Measurements from ENCODE around the gene SIN3B.

The SIN3B gene

DNA sequence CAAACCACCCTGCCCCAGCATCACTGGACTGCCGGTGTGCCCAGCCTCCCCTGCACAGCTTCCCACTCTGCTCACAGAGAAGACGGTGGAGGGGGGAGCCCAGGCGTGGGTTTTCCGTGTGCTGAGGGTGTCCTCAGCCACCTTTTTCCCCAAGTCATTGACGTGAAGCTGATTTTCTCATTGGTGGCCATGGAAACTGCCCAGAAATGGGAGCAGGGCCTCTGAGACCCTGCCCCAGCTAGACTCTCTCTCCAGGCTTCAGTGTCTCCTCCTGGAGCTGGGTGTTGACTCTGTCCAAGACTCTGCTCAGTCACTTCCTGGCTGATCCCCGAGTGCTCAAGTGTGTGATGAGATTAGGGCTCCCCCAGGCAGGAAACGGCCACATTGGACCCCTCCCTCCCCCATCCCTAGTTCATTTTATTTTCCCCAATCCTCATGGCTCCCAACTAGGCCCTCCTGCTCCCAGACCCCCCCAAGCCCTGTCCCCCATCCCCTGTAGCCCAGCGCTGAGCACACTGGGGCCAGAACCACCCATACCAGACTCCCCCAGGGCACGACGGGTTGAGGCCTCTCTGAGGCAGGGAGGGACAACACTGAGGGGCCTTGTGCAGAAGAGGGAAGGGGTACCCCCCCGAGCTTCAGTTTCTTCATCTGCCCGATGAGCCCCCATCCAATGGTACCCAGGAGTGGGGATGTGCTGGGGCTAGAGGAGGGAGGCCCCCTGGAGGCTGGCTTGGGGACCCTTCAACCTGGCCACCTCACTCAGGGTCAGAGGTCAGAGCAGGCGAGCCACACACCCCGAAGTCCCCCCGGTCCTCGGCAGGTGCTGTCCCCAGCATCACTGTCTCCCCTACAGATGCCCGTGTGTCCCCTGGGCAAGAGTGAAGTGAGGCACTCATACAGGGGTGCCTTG, 58.4 kb downstream of the SIN3B start:
- in situ Hi-C loops (cut with MboI; ENCODE audit: low sequenced_read_pairs) = no loop called here

DNA sequence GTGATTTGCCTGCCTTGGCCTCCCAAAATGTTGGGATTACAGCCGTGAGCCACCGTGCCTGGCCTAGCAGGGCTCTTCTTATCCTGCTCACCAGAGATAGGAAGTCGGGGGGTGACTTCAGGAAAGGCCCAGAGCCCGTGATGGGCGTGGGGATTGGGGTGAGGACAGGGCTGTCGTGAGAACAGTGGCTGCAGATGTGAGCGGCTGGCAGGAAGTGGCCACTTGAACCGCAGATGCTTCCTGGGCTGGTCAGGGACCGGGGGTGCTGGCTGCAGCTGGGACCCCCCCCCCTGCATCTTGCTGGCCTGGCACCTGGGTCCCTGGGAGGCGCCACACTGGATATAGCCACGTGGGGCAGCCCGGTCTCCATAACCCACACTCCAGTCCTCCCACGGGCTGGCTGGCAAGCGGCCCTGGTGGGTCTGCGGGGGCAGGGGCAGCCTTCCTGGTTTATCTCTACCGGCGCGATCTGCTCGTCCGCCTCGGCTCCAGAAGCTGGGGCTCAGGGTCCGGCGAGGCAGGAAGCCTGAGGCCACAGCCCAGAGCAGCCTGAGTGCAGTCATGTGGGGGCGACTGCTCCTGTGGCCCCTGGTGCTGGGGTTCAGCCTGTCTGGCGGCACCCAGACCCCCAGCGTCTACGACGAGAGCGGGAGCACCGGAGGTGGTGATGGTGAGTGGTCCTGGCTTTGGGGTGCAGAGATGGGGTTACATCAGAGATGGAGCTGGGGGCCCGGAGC, 59.6 kb downstream of the SIN3B start, which contains the start of gene F2RL3:
TSS of gene F2RL3 (plus strand) at position 371 of the 737 bp plus-strand sequence. CDS start at position 562, 191 bp downstream.
- in situ Hi-C loops (cut with MboI; ENCODE audit: low sequenced_read_pairs) = no loop called here

DNA sequence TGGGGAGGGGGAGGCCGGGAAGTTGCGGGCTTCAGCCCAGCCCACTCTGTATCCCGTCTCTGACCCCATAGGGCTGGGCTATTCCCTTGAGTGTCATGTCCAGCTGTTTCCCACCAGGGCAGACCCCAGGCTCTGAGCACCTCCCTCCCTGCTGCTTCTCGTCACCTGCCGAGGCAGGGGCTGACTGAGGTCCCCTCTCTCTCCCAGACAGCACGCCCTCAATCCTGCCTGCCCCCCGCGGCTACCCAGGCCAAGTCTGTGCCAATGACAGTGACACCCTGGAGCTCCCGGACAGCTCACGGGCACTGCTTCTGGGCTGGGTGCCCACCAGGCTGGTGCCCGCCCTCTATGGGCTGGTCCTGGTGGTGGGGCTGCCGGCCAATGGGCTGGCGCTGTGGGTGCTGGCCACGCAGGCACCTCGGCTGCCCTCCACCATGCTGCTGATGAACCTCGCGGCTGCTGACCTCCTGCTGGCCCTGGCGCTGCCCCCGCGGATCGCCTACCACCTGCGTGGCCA, 60.2 kb downstream of the SIN3B start:
- in situ Hi-C loops (cut with MboI; ENCODE audit: low sequenced_read_pairs) = no loop called here

DNA sequence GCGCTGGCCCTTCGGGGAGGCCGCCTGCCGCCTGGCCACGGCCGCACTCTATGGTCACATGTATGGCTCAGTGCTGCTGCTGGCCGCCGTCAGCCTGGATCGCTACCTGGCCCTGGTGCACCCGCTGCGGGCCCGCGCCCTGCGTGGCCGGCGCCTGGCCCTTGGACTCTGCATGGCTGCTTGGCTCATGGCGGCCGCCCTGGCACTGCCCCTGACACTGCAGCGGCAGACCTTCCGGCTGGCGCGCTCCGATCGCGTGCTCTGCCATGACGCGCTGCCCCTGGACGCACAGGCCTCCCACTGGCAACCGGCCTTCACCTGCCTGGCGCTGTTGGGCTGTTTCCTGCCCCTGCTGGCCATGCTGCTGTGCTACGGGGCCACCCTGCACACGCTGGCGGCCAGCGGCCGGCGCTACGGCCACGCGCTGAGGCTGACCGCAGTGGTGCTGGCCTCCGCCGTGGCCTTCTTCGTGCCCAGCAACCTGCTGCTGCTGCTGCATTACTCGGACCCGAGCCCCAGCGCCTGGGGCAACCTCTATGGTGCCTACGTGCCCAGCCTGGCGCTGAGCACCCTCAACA, 60.8 kb downstream of the SIN3B start:
- in situ Hi-C loops (cut with MboI; ENCODE audit: low sequenced_read_pairs) = no loop called here

DNA sequence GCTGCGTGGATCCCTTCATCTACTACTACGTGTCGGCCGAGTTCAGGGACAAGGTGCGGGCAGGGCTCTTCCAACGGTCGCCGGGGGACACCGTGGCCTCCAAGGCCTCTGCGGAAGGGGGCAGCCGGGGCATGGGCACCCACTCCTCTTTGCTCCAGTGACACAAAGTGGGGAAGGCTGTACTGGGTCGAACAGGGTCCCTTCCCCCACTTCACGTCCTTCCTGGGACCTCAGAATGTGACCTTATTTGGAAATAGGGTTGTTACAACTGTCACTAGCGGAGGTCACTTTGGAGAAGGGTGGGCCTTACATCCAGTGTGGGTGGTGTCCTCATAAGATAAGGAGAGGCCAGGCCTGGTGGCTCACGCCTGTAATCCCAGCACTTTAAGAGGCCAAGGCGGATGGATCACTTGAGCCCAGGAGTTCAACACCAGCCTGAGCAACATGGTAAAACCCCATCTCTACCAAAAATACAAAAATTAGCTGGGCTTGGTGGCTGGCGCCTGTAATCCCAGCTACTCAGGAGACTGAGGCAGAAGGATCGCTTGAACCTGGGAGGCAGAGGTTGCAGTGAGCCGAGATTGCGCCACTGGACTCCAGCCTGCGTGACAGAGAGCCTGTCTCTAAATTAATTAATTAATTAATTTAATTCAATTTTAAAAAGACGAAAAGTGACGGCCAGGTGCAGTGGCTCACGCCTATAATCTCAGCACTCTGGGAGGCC, 61.4 kb downstream of the SIN3B start:
- in situ Hi-C loops (cut with MboI; ENCODE audit: low sequenced_read_pairs) = no loop called here

DNA sequence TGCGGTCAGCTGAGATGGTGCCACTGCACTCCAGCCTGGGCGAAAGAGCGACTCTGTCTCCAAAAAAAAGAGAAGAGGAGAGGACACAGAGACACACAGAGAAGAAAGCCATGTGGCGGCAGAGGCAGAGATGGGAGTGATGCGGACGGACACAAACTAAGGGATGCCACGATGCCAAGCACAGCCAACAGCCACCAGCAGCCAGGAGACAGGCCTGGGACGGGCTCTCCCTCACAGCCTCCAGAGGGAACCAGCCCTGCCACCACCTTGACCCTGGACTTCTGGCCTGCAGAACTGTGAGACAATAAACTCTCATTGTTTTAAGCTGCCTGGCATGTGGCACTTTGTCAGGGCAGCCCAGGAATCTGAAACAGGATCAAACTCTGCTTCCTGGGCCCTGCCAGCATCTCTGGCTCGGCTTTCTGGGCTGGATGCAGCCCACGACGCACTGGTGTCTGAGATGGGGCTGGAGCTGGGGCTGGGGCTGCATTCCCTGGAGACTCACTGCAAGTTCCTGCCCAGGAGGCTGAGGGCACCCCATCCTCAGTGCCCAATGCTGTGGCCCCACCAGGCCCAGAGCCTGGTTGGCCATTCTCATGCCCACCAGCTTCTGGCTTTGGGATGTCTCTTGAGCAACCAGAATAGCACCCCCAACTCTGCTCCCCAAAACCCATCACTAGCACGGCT, 62.6 kb downstream of the SIN3B start:
- in situ Hi-C loops (cut with MboI; ENCODE audit: low sequenced_read_pairs) = no loop called here

DNA sequence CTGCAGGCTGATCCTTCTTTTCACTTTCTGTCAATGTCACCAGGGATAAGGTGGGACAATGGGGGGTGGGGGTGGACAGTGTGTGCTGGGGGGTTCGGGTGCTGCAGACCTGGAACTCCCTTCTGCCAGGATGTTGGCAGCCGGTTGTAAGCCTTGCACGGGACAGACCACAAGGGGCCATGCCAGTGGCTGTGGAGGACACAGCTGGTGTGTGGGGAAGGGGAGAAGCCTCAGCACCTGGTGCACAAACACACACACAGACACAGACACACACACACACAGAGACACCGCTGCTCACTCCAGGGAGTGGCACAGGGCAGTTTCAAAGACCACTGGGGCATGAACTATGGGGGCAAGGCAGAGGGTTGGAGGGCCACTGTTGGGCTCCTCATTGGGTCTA, 63.2 kb downstream of the SIN3B start:
- in situ Hi-C loops (cut with MboI; ENCODE audit: low sequenced_read_pairs) = no loop called here

DNA sequence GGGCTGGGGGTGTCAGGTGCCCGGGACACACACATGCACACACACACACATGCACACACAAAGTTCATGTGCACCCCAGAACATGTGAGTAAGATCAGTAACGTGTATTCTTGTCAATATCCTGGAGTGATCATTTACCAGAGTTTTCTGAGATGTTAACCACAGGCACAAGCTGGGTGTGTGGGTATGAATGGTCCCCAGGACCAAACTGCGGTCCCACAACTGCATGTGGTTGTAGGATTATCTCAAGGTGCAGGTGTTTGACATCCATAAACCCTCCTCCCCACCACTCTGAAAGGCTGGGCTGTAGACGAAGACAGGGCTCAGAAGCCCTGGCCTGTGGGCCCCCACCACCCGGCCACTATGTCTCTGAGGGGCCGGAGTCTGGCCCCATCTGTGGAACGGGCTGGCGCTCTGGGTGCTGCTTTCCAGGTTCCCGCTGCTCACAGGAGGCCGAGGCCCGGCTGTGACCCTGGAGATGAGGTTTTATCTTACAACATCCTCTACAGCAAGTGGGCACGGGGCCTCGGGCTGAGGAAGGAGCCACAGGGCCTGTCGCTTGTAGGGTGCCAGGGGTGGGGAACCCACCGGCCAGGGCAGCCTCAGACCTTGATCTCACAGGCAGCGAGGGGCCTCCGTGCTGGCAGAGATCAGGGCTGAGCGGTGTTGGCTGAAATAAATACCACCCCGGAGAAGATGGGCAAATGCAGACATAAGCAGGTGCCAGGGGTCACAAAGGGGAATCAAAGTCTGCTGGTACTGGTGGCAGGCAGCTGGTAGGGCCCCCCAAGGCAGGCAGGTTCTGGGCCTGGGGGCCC, 63.9 kb downstream of the SIN3B start:
- in situ Hi-C loops (cut with MboI; ENCODE audit: low sequenced_read_pairs) = no loop called here

DNA sequence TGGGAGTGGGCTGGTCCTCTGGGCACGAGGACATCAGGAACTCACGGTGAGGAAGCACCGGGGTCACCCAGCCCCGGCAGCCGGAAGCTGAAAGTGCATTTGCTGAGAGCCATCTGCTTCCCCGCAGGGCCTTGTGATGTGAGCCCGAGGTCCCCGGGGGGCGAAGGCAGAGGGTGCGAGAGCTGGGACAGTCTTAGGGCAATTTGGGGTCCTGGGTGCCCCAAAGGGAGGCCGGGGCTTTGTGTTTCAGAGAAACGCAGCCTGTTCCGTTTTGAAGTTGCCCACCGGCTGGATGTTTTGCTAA, 64.4 kb downstream of the SIN3B start:
- in situ Hi-C loops (cut with MboI; ENCODE audit: low sequenced_read_pairs) = no loop called here

DNA sequence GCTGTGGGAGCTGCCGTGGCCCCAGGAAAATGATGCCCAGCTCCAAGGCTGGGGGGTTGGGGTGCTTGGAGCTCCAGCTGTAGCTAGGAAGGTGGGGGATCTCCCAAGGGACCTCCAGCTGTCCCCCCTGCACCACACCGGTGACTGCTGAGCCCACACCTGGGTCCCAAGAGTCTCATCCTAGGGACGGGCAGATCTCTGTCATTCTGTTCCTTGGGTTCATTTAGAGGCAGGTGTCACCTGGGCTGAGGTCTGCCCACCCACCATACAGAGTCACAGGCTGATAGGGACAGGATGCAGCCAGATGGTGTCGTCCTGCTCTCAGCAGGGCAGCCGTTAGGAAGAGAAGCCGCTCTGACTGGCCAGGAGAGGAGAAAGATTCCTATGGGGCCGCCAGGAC, 64.9 kb downstream of the SIN3B start:
- in situ Hi-C loops (cut with MboI; ENCODE audit: low sequenced_read_pairs) = no loop called here

DNA sequence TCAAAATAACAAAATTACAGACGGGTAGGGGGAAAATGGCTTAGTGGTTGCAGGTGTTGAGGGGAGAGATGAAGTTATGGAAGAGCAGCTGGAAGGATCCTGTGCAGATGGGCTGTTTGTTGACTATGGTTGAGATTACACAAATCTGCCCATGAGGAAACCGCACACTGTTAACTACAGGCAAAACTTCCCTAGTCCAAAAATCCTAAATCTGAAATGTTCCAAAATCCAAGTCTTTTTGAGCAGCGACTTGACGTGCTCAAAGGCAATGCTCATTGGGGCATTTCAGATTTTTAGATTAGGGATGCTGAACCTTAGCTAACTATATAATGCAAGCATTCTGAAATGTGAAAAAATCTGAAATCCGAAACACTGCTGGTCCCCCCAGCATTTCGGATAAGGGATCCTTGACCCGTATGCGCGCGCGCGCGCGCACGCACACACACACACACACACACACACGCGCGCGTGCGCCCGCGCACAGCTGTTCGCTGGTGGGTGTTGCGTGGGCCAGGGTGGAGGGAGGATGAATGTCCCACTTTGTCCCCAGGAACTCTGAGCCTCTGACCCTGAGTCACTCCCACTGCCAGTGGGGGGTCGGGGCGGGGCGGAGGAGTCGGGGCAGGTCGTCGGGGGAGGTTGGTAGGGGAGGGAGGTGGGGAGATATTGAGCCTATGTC, 66.4 kb downstream of the SIN3B start:
- in situ Hi-C loops (cut with MboI; ENCODE audit: low sequenced_read_pairs) = no loop called here

DNA sequence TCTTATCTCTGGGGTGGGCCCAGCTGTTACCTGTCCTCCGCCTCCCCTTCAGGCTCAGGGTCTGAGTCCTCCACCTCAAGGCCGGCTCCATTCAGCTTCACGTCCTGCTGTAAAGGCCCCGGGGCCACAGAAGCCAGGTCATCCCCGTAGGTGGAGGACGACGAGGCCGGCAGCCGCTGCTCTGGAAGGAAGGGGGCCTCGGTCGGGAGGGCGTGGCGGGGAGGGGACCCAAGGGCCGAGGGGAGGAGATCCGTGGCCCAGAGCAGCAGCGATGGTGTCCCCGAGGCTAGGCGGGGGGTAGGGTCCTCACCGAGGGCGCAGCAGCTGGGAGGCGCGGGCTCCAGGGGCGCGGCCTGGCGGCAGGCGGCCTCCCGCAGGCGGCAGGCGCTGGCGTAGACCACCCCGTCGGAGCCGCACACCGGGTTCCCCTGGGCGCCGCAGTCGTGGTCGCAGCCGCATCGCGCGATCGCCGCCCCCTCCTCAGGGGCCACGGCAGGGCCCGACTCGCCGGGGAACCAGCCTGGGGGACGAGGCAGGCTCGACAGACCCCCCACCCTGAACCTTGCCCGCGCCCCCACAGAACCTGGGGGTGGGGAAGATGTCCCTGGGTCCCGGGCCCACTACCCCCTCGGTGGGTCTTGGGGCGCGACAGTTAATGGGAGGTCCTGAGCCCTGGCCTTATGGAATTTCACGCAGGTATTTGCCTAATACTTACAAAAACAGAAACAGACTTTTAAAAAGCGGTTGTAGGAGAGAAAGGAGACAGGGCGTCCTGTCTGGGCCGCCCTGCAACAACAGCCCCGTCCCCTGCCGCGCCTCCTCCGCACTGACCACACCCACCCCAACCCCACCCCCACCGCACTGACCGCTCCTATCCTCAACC, 67.2 kb downstream of the SIN3B start:
- in situ Hi-C loops (cut with MboI; ENCODE audit: low sequenced_read_pairs) = no loop called here

DNA sequence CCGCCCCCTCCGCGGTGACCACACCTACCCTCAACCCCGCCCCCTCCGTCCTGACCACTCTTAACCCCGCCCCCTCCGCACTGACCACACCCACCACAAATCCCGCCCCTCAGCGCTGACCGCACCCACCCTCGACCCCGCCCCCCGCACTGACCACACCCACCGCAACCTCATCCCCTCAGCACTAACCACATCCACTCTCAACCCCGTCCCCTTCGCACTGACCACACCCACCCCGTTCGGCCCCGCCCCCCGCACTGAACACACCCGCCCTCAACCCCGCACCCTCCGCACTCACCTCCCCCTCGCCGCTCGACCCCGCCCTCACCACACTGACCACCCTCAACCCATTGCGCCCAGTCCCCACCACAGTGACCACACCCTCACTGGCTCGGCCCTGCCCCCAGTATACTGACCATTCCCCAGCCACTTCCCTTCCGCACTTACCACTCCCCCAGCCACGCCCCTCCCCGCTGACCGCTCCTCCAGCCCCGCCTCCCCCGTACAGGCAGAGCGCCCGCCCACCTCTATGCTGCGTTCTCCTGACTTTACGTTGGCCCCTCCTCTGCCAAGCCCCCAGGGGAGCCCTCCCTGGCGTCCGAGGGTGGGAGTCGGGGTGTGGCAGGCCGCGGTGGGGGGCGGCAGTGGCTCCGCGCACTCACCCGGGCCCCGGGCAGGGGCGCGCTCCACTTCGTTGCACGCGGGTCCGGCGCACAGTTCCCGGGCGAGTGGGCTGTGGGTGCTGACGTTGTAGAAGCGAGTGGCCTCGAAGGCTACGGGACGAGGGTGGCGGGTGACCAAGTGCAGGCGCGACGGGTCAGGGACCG, 68.0 kb downstream of the SIN3B start:
- in situ Hi-C loops (cut with MboI; ENCODE audit: low sequenced_read_pairs) = no loop called here

DNA sequence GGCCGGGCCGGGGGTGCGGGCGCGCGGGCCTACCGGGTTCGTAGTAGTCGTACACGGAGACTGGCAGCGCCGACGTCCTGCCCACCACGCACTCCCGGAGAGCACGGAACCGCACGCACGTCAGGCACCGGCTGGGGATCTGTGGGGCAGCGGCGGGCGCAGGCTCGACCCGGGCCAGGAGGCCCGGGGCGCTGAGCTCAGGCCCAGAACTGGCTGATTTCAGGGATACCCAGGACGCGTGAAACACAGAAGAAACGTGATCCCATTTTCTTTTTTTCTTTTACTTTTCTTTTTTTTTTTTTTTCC, 68.6 kb downstream of the SIN3B start:
- in situ Hi-C loops (cut with MboI; ENCODE audit: low sequenced_read_pairs) = no loop called here

DNA sequence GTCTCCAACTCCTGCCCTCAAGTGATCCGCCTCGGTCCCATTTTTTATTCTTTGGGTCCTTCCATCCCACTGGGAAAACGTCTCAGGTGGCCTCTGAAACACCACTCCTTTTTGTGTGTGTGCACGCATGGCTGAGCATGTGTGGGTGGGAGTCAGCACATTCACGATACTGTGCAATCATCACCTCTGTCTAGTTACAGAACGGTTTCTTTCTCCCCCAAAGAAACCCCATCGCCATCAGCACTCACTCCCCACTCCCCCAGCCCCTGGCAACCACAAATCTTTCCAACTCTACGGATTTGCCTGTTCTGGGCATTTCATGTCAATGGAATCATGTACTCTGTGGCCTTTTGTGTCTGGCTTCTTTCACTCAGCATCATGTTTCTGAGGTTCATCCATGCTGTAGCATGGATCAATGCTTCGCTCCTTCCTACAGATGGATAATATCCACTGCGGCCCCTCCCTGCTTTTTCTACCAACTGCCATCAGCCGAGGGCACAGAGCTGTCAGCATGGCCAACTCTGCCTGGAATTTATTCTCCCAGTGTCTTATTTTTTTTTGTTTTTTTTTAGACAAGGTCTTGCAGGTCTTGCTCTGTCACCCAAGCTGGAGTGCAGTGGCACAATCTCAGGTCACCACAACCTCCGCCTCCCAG, 69.3 kb downstream of the SIN3B start:
- in situ Hi-C loops (cut with MboI; ENCODE audit: low sequenced_read_pairs) = no loop called here

DNA sequence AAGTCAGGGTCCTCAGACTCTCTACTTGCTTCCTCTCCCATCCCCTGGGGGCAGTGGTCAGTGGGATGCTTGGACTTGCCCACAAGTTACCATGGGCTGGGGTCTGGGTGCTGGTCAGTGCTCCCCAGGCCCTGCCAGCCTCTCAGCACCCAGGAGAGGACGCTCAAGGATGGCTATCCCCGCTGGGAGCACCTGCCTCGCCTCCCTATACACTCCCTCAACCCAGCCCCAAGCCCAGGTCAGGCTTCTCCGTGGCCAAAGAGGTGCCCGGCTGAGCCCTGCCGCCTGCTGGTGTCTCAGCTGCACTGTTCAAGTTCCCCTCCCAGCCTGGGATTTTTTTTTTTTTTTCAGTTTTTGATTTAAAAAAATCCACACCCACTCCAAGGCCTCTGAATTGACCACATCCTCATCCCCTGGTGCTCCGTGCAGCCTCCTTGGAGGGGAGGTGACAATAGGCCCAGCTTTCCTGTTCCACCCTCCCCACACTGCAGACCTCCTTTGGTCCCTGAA, 70.4 kb downstream of the SIN3B start:
- in situ Hi-C loops (cut with MboI; ENCODE audit: low sequenced_read_pairs) = no loop called here

Data from hTERT RPE-1 (cell line).